Renal cortical epithelial cell (primary cell): ENCODE results near the gene TWIST2. TPM values are rescaled to one million over a fixed set of nuclear protein-coding genes. Genes with fewer than 3 reads are reported as not detected.
A peak's percentile ranks its signal among the peaks of the same experiment; 100 is the strongest.

Experiments
- DNase-seq: peaks from one replicate; pipeline ENCODE4 v3.0.0-alpha.2; 2011; ENCODE audit warnings: low read depth
- total RNA-seq: library from RNA; depleted of rRNA; stranded (reverse); fragments of >200 nt; gene quantifications from 2 replicates; pipeline ENCODE4 v1.2.3, GENCODE V29; 2014

Gene TWIST2
- total RNA-seq, 1 donor from 2014 or later, result 0.20 TPM

DNA sequence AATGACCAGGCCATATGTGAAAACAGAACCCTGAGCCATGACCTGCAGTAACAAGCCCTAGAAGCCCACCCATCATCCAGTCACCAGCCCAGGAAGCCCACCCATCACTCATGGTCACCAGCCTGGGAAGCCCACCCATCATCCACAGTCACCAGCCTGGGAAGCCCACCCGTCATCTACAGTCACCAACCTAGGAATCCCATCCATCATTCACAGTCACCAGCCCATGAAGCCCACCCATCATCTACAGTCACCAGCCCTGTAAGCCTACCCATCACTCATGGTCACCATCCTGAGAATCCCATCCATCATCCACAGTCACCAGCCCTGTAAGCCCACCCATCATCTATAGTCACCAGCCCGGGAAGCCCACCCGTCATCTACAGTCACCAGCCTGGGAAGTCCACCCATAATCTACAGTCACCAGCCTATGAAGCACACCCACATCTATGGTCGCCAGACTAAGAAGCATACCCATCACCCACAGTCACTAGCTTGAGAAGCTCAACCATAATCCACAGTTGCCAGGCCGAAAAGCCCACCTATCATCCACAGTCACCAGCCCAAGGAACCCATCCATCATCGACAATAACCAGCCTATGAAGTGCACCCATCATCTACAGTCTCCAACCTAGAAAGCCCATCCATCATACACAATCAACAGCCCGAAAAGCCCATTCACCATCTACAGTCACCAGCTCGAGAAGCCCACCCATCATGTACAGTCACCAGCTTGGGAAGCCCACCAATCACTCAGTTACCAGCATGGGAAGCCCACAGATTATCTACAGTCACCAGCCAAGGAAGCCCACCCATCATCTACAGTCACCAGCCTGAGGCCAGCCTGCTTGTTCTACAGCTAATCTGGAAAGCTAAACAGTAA, 91.9 kb downstream of the TWIST2 start:
- no peak for DNase-seq

- DNase-seq, result no peak
These were observed 92.9 kb downstream of the TWIST2 start for GRCh38 chr2:238940806-238941205.

DNA sequence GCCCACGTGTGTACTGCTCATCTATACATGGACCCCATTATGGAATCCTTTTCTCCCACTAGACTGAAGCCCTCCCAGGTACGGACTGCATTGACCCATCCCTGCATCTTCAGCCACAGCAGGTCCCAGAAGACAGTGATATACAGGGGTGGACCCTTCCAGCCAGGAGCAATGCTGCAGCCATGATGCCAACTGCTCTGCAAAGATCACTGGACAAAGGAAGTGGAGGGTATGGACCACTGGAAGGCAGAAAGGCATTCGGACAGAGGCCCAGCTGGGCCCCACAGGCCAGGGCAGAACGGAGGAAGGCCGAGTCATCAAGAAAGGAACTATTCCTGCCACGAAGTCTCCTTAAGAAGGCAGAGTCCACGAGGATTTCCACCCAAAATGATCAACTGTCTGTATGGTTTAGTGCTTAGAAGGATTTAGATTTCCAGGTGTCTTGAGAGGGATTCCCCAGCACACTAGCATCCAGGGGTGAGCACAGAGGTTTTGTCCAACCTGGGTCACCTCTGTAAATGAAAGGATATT, 93.4 kb downstream of the TWIST2 start:
- no peak for DNase-seq

- no peak for DNase-seq
These were observed 94.3 kb downstream of the TWIST2 start for GRCh38 chr2:238942080-238942725.

DNA sequence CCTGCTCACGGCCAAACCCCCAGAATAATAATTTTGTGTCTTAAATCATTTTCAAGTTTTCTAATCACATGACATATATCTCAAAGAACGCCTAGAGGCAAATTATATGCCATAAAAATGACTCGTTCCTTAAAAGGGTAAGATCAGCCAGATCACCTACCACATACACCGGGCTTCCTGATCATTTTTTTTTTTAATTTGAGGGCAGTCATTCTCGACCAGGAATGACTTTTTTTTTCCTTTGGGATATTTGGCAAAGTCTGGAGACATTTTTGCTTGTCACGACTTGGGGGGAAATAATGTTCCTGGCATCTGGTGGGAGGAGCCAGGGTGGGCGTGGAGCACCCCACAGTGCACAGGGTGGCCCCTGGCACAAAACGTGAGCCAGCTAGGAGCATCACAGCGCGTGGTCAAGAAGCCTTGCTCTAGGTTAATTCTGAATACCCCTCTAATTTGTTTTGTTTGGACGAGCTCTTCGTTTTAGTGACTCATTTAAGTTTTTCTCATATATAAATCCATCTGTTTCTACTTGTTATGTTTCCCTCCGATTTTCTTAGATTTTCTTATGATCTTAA, 94.9 kb downstream of the TWIST2 start:
- DNase-seq, result no peak

DNA sequence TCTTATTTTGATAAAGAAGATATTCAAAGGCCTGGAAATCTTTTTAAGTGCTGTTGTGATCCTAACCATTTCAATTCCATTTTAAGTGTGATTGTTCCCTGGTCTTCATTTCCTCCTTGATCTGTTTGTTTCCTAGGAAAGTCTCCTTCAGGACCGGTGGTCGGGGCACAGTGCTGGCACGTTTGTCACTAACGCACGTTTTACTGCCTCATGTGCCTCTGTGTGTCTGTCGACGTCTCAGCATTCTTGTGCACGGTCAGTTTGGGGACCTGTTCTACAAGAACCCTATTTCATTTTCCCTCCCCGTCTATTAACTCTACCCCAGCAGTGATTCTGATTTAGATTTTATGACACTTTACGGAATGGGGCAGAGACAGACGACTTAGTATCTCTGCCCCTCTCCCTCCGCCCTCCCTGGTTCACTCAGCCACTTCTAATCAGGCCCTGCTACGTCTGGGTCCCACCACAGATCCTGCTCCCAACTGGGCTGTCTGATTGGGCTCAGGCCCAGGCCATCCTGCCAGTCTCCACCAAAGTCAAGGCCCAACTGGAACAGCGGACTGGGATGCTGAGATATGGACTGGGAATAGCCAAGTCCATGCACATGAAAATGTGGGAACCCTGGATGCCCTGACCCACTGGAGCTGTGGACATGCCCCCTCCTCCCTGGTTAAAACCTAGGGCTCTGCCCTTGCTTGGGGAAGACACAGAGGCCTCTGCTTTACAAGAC, 95.6 kb downstream of the TWIST2 start:
- no peak for DNase-seq

- DNase-seq, result peak; percentile 18
These were observed 97.7 kb downstream of the TWIST2 start for GRCh38 chr2:238945433-238946150.

- no peak for DNase-seq
These were observed 98.7 kb downstream of the TWIST2 start for GRCh38 chr2:238946318-238947242.

DNA sequence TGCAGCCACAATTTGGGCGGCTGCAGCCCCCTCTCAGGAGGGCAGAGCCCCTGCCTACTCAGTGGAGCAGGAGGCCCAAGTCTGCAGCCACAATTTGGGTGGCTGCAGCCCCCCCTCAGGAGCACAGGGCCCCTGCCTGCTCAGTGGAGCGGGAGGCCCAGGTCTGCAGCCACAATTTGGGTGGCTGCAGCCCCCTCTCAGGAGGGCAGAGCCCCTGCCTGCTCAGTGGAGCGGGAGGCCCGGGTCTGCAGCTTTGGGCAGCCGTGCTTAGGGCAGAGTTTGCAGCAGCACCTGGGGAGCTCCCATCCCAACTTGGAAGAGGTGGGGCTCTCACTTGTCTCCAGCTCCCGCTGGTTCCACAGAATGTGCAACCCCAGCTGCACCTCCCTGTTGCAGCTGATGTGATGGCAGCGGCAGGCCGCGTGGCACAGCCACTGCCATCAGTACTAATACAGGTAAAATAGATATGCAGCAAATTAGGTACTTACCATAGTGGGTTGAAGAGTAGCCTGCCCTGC, 99.4 kb downstream of the TWIST2 start:
- DNase-seq, result no peak

- peak; percentile 74 for DNase-seq
These were observed 100.2 kb downstream of the TWIST2 start for GRCh38 chr2:238947920-238948710.

DNA sequence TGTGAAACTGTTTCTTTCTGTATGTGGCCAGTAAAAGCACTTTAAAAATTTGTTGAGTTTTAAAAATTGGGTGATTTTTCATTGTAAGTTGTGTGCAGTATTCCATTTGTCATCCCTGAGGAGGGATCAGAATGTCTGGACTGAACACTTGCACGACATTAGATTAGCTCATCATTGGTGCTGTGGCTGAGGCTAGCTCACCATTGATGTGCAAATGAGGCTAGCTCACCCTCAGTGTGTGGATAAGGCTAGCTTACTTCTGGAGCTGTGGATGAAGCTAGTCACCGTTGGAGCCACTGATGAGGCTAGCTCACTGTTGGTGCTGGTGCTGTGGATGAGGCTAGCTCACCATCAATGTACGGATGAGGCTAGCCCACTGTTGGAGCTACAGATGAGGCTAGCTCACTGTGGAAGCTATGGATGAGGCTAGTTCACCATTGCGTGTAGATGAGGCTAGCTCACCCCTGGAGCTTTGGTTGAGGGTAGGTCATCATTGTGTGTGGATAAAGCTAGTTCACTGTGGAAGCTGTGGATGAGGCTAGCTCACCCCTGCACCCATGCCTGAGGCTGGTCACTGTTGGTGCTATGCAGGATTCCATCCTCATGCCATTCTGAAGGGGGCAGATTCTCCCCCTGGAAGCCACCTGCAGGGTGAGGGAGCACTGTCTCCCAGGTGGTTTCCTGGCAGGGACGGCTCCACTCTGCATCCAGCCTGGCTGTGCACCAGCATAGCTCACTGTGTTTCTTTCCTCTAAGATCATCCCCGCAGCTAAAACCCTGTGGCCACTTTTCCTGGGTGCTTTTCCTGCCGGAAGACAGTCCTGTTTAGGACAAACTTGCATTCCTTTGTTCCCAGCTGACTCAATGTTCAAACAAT, 101.1 kb downstream of the TWIST2 start:
- DNase-seq, result no peak

- DNase-seq, result no peak
These were observed 101.9 kb downstream of the TWIST2 start for GRCh38 chr2:238949710-238950345.

DNA sequence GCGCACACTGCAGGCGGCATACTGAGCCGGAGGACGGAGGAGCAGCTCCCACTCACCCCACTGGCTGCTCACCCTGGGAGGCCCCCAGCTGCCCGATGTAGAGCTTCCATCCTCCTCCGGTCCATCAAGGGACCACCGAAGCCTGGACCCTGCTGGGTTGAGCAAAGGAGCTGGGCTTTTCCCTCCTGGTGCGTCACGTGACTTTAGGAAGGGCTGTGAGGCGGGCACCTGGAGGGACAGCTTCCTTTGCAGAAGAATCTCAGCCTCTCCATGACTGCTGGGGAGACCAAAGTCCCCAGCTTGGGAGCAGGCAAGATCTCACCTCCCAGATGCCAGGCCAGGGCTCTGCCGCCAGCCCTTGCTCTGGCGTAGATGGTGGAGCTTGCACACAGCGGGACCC, 102.7 kb downstream of the TWIST2 start:
- no peak for DNase-seq

GRCh38 chr2:238952261-238952919, 104.5 kb downstream of the TWIST2 start:
- no peak for DNase-seq

DNA sequence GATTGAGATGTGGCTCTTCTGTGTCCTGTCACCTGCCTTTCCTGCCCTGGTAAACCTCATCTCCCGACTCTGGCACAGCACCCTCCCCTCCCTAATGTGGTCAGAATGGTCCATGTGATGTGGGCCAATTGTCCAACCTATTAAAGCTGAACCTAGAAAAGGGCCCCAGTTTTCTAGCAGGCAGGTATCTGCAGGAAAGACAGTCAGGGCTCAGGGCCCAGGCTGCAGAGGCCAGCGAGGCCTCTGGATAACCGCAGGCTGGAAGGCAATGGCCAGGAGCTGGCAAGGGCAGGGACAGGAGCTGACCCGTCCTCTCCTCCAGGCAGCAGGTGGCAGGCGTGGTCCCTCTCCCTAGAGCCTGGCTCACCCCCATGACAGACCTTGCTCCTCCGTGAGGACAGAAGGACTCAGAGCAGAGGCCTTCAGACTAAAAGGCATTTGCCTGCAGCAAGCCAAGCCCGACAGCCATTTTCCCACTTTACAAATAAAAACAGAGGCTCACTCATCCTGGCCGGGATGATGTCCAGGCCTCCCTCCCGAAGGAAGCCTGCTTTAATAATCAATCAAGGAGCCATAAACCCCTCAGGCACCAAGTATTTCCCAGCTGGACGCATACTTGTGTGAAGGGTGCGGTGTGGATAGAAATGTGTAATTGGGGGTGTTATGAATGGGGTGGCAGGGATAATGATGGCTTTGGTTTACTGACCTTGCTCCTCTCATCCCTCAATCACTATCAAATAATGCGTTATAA, 107.1 kb downstream of the TWIST2 start:
- DNase-seq, result no peak
